ENCODE results near the gene NDST1. TPM values are rescaled to one million over a fixed set of nuclear protein-coding genes. Genes with fewer than 3 reads are reported as not detected.

Gene NDST1
- total and polyA plus RNA-seq, 10 of the 15 experiments (the other 5 are each of a cell fraction or from before 2014, with no cell fraction given) = 0.20 to 53.5 (median 12.9) TPM

DNA sequence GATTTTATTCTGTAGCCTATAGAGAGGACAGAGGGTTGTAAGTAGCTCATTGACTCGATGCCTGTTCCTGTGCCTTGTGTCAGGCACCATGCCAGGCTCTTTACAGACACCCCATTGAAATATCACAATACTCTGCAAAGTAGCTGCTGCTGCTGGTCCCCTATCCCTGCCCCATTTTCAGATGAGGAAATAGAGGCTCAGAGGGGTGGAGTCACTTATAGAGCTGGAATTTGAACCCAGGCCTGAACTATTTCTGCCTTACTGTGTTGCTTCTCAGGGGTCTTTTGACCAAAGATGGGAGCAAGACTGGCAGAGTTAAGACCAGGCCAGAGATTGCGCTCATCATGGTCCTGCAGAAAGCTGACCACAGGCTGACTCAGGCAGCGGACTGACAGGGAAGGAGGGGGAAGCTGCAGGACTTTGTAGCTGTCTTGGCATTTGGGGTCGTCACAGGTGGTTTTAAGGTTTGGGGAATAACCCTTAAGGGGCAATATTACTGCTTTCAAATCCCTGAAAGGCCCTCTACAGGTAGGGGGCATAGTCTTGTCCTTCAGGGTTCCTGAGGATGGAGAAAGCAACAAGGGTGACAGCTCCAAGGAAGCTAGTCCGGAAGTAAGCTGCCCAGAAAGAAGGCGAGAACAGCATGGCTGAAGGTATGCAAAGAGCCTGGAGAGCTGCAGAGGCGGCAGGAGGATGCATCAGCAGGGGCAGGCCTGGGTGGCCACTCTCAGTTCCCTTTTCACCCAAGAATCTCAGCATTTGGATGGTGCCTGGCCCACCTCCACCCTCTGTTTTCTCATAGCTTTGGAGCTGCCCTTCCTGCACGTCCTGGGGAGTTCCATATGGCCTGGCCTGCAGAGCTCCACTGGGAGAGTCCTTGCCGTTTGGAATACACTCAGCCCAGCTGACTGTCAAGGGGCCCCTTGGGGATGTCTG is 18.3 kb upstream of the NDST1 start (continued):
- peak; percentile 36 for TF ChIP-seq MYC (IDR thresholded peaks at IDR 0.05; ENCODE audit: insufficient read depth, insufficient read length, insufficient replicate concordance, low read length, severe bottlenecking)
- peak; percentile 38; the same call in 1 of the 2 replicates for TF ChIP-seq POLR2A (IDR thresholded peaks at IDR 0.05; ENCODE audit: low read depth, low read length)
- TF ChIP-seq POU2F2 (IDR thresholded peaks at IDR 0.05; ENCODE audit: borderline replicate concordance, low read depth, low read length) = peak; percentile 95; the same call in 2 of the 3 replicates
- TF ChIP-seq BACH1 (IDR thresholded peaks at IDR 0.05; ENCODE audit: borderline replicate concordance) = peak; percentile 43; the same call in 1 of the 2 replicates
- no peak for TF ChIP-seq MEF2A (IDR thresholded peaks at IDR 0.05; ENCODE audit: insufficient read depth, low read depth, low read length)
- TF ChIP-seq, protein P1, sequence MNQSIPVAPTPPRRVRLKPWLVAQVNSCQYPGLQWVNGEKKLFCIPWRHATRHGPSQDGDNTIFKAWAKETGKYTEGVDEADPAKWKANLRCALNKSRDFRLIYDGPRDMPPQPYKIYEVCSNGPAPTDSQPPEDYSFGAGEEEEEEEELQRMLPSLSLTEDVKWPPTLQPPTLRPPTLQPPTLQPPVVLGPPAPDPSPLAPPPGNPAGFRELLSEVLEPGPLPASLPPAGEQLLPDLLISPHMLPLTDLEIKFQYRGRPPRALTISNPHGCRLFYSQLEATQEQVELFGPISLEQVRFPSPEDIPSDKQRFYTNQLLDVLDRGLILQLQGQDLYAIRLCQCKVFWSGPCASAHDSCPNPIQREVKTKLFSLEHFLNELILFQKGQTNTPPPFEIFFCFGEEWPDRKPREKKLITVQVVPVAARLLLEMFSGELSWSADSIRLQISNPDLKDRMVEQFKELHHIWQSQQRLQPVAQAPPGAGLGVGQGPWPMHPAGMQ (IDR thresholded peaks at IDR 0.05; ENCODE audit: borderline replicate concordance) = no peak
- peak; percentile 57 to 83; a peak in 3 of 4 replicates for TF ChIP-seq EP300 (IDR thresholded peaks at IDR 0.05; ENCODE audit: borderline replicate concordance in 1 of 2, control insufficient read depth in 1 of 2, low read depth in 2 of 2, low read length in 2 of 2)
- TF ChIP-seq, protein P2, sequence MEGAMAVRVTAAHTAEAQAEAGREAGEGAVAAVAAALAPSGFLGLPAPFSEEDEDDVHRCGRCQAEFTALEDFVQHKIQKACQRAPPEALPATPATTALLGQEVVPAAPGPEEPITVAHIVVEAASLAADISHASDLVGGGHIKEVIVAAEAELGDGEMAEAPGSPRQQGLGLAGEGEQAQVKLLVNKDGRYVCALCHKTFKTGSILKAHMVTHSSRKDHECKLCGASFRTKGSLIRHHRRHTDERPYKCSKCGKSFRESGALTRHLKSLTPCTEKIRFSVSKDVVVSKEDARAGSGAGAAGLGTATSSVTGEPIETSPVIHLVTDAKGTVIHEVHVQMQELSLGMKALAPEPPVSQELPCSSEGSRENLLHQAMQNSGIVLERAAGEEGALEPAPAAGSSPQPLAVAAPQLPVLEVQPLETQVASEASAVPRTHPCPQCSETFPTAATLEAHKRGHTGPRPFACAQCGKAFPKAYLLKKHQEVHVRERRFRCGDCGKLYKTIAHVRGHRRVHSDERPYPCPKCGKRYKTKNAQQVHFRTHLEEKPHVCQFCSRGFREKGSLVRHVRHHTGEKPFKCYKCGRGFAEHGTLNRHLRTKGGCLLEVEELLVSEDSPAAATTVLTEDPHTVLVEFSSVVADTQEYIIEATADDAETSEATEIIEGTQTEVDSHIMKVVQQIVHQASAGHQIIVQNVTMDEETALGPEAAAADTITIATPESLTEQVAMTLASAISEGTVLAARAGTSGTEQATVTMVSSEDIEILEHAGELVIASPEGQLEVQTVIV (IDR thresholded peaks at IDR 0.05; ENCODE audit: borderline replicate concordance, partially characterized antibody) = no peak
- no peak for TF ChIP-seq GABPA (IDR thresholded peaks at IDR 0.05; ENCODE audit: low read depth)
- no peak for TF ChIP-seq CBX3 (IDR thresholded peaks at IDR 0.05; ENCODE audit: borderline replicate concordance, low read depth)
- TF ChIP-seq TBL1XR1 (IDR thresholded peaks at IDR 0.05; ENCODE audit: low read depth, low read length) = 0 out of 2 replicates have a peak, but pooled peaks have one; percentile 15
- no peak for TF ChIP-seq NFIC (IDR thresholded peaks at IDR 0.05; ENCODE audit: low read depth, low read length)
- peak; percentile 33; the same call in 1 of the 2 replicates for TF ChIP-seq RUNX3 (IDR thresholded peaks at IDR 0.05; ENCODE audit: low read length)
- peak; percentile 97 for TF ChIP-seq IRF4 (IDR thresholded peaks at IDR 0.05; ENCODE audit: low read depth, low read length)
- peak; percentile 99 for TF ChIP-seq SPI1 (IDR thresholded peaks at IDR 0.05; ENCODE audit: borderline replicate concordance, insufficient read depth, low read depth, low read length)
- TF ChIP-seq, protein P3, sequence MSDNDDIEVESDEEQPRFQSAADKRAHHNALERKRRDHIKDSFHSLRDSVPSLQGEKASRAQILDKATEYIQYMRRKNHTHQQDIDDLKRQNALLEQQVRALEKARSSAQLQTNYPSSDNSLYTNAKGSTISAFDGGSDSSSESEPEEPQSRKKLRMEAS (IDR thresholded peaks at IDR 0.05; ENCODE audit: low read depth, low read length) = no peak; the same call in 1 of the 2 replicates
- peak; percentile 59; the same call in 1 of the 2 replicates for TF ChIP-seq PAX5 (IDR thresholded peaks at IDR 0.05; ENCODE audit: borderline replicate concordance, low read depth, low read length)
- TF ChIP-seq SIX5 (IDR thresholded peaks at IDR 0.05; ENCODE audit: low read depth, low read length, severe bottlenecking) = no peak
- peak; percentile 85 to 89 for TF ChIP-seq IKZF2 (IDR thresholded peaks at IDR 0.05)
- TF ChIP-seq MTA2 (IDR thresholded peaks at IDR 0.05; ENCODE audit: low read depth) = peak; percentile 51; the same call in 1 of the 2 replicates
- no peak for TF ChIP-seq SMC3 (IDR thresholded peaks at IDR 0.05; ENCODE audit: borderline replicate concordance, low read length)
- TF ChIP-seq HDAC2 (IDR thresholded peaks at IDR 0.05) = no peak
- no peak for TF ChIP-seq NFXL1 (IDR thresholded peaks at IDR 0.05; ENCODE audit: borderline replicate concordance)
- no peak for TF ChIP-seq NRF1 (conservative IDR thresholded peaks at IDR 0.05; ENCODE audit: low read depth, low read length)
- no peak for TF ChIP-seq TAF1 (IDR thresholded peaks at IDR 0.05; ENCODE audit: borderline replicate concordance, low read depth, low read length)
- TF ChIP-seq POLR2AphosphoS5 (IDR thresholded peaks at IDR 0.05; ENCODE audit: low read length) = no peak
- peak; percentile 92 for TF ChIP-seq IKZF1 (conservative IDR thresholded peaks at IDR 0.05)
- TF ChIP-seq CBFB (IDR thresholded peaks at IDR 0.05; ENCODE audit: low read depth) = no peak

All from GM12878 (cell line).